K562 treated with DMSO at 1 percent for 48 hours (cell line): ENCODE results near the gene EXOC6. TPM values are rescaled to one million over a fixed set of nuclear protein-coding genes. Genes with fewer than 3 reads are reported as not detected.

Experiments used
- total RNA-seq: library from RNA; unstranded; fragments of 300-600 nt; gene quantifications from 2 replicates; pipeline ENCODE4 v1.2.3, GENCODE V29; 2022; ENCODE audit warnings: low replicate concordance; ENCODE audit errors: extremely low read depth

EXOC6 gene, protein sequence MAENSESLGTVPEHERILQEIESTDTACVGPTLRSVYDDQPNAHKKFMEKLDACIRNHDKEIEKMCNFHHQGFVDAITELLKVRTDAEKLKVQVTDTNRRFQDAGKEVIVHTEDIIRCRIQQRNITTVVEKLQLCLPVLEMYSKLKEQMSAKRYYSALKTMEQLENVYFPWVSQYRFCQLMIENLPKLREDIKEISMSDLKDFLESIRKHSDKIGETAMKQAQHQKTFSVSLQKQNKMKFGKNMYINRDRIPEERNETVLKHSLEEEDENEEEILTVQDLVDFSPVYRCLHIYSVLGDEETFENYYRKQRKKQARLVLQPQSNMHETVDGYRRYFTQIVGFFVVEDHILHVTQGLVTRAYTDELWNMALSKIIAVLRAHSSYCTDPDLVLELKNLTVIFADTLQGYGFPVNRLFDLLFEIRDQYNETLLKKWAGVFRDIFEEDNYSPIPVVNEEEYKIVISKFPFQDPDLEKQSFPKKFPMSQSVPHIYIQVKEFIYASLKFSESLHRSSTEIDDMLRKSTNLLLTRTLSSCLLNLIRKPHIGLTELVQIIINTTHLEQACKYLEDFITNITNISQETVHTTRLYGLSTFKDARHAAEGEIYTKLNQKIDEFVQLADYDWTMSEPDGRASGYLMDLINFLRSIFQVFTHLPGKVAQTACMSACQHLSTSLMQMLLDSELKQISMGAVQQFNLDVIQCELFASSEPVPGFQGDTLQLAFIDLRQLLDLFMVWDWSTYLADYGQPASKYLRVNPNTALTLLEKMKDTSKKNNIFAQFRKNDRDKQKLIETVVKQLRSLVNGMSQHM
- total RNA-seq, result not detected in 2 replicates

DNA sequence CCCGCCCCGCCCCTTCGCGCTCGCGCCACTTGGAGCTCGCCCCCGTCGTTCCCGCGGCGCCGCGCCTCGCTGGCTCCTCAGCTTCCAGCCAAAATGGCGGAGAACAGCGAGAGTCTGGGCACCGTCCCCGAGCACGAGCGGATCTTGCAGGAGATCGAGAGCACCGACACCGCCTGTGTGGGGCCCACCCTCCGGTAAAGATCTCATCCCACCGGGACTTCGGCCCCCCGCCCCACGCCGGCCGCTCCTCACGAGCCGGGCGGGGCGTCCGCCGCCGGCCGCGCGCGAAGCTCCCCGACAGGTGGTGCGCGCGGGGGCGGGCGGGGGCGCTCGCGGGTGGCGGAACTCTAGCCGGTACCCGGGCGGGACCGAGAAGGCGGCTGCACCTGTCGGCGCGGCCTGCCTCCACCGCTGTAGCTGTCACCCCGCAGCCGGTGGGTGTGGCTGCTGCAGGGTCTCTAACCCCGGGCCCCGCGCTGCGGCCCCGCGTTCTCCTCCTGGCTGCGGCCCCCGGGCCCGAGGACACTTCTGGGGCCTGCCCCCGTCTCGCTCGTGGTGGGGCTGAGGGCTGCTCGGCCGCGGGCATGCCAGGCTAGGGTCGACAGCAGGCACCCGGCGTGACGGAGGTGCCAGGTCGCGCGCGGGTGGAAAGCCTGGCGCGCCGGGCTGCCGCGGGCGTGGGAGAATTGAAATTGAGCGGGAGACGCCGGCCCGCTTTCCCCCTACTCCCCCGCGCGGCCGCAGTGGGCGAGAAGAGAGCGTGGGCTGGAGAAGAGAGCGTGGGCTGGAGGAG is at the start of gene EXOC6:
EXOC6 (plus strand) TSS at position 80 of the 793 bp plus-strand sequence; CDS start at position 94, 14 bp downstream.

DNA sequence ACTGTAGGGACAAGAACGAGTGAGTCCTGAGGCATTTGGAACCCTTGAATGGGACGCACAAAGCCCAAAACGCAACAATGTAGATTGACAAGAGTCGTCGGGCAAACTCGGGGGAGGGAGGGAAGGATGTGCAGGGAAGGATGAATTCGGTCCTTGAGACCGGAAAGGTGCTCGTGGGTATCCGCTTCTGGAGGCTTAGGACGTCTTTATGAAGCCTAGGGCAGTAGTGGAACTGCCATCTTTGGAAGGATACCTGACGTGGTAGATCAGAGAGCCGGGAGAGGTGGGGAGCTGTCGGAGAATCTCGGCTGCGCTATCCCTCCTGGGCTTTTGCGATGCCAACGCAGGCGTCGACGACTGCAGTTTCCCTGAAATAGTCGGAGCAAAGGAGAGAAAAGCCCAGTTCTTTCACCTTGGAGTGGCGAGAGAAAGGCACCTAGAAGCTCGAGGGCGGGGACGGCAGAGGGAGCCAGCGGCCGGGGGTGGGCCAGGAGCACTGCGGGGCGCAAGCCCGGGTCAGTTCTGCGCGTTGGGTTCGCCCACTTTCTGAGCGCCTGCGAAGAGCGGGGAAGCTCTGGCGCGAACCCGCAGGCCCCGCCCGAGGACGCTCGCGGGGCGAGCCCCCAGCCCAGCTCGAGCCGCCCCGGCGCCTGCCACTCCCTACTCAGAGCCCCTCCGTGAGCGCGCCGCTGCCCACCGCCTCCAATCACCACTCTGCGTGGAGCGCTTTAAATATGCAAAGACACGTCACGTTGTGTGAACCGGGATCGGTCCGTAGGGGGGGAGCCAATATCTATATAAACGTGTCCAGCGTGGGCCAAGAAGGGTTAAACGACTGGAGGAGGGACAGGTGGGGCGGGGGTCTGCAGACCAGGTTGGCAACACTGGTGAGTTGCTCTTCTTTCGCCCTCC is 211.9 kb downstream of the EXOC6 start, which contains the start of gene CYP26C1:
CYP26C1 (plus strand) TSS at position 824 of the 912 bp plus-strand sequence. CDS start 466 bp downstream, outside the sequence.

DNA sequence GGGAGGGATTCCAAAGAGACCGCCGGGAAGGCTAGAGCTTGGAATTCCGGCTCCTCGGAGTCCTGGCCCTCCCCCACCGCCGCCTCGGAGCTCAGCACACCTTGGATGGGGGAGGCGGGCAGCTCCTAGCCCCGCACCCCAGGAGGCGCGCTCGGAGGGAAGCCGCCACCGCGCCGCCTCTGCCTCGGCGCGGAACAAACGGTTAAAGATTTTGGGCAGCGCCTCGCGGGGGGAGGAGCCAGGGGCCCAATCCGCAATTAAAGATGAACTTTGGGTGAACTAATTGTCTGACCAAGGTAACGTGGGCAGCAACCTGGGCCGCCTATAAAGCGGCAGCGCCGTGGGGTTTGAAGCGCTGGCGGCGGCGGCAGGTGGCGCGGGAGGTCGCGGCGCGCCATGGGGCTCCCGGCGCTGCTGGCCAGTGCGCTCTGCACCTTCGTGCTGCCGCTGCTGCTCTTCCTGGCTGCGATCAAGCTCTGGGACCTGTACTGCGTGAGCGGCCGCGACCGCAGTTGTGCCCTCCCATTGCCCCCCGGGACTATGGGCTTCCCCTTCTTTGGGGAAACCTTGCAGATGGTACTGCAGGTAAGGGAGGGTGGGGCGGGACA is 225.3 kb downstream of the EXOC6 start, which contains the start of gene CYP26A1:
CYP26A1 (plus strand) TSS at position 355 of the 608 bp plus-strand sequence; CDS start at position 397, 42 bp downstream.

Other genes with a start within 250 kb of the EXOC6 start
- not detected in 2 replicates for gene HHEX, start 158.6 kb upstream of the EXOC6 start, total RNA-seq
- gene CYP26C1, start 212.3 kb downstream of the EXOC6 start, total RNA-seq, result not detected in 2 replicates
- not detected in 2 replicates for gene CYP26A1, start 225.4 kb downstream of the EXOC6 start, total RNA-seq